T-helper 17 cell (primary cell): Measurements from ENCODE around the gene SLC6A19. TPM values are rescaled to one million over a fixed set of nuclear protein-coding genes. Genes with fewer than 3 reads are reported as not detected.
A peak's percentile ranks its signal among the peaks of the same experiment; 100 is the strongest.
"Not testable (repeated sequence)": the region's sequence is repeated elsewhere in the genome, so short reads cannot be mapped to it uniquely, and the experiment has no call there.

ENCODE experiments used
- ATAC-seq: fragments of 150-1000 bp; cut with Tn5 transposase; 2 replicates; pipeline ENCODE4 v1.10.0; 2021; ENCODE audit warnings: mild to moderate bottlenecking, moderate library complexity
- DNase-seq, 3 donors: peaks; one replicate each; pipeline versions ENCODE4 v3.0.0 to v3.0.0-alpha.2; 2020 to 2021
- H3K9me3 ChIP-seq: one replicate; pipeline ENCODE4 v1.7.0; 2013; ENCODE audit warnings: low read length, mild to moderate bottlenecking; ENCODE audit not compliant: control insufficient read depth, poor library complexity, severe bottlenecking
- H3K27ac Mint-ChIP-seq: one replicate; pipeline ENCODE4 v1.8.0; 2022; ENCODE audit warnings: mild to moderate bottlenecking, moderate library complexity, mixed read lengths
- H3K27me3 Mint-ChIP-seq: one replicate; pipeline ENCODE4 v1.8.0; 2022; ENCODE audit warnings: mixed read lengths
- H3K36me3 Mint-ChIP-seq: one replicate; pipeline ENCODE4 v1.8.0; 2022; ENCODE audit warnings: low read depth, mixed read lengths
- H3K4me1 Mint-ChIP-seq: one replicate; pipeline ENCODE4 v1.8.0; 2022; ENCODE audit warnings: mild to moderate bottlenecking, mixed read lengths
- H3K4me3 Mint-ChIP-seq: one replicate; pipeline ENCODE4 v1.8.0; 2022; ENCODE audit warnings: mild to moderate bottlenecking, moderate library complexity, mixed read lengths
- total RNA-seq, 4 donors: library from RNA in 2 of 4; stranded (reverse) in 2 of 4; gene quantifications; one replicate each; pipeline ENCODE4 v1.2.3 and lab custom pipeline; 2022 to 2026

SLC6A19 gene
- total RNA-seq (not detected), total RNA-seq (lab: John Stamatoyannopoulos, UW) (0 reads per million in 2 donors)

GRCh38 chr5:1201327-1202025 is at the start of gene SLC6A19:
SLC6A19 (plus strand) TSS chr5:1201595; CDS start chr5:1201651, 56 bp downstream.
- Mint-ChIP-seq H3K4me1 (peaks cover 3% of the 10 kb centered on the region), H3K36me3 (peaks cover 2% of the 10 kb centered on the region), H3K4me3 (no peak within 1 kb of the TSS), H3K27ac (no peak within 1 kb of the TSS), H3K27me3 (peaks cover 13% of the 10 kb centered on the region)
- H3K9me3 ChIP-seq = no peaks in the 10 kb centered on the region
- ATAC-seq (no peak), DNase-seq (no peak)

GRCh38 chr5:1152156-1152555 is 49.2 kb upstream of the SLC6A19 start:
- Mint-ChIP-seq H3K27ac (no peak overlapping the region), H3K4me1 (peaks cover 10% of the 10 kb centered on the region), H3K27me3 (peaks cover 28% of the 10 kb centered on the region), H3K4me3 (peak overlapping the region; percentile 63), H3K36me3 (peaks cover 3% of the 10 kb centered on the region)
- ATAC-seq (peak; percentile 71), DNase-seq (no peak)
- no peaks in the 10 kb centered on the region for H3K9me3 ChIP-seq

GRCh38 chr5:1152771-1153282 is 48.6 kb upstream of the SLC6A19 start:
- Mint-ChIP-seq H3K27me3 (peaks cover 30% of the 10 kb centered on the region), H3K4me3 (no peak overlapping the region), H3K4me1 (peaks cover 10% of the 10 kb centered on the region), H3K27ac (no peak overlapping the region), H3K36me3 (peaks cover 3% of the 10 kb centered on the region)
- no peaks in the 10 kb centered on the region for H3K9me3 ChIP-seq
- DNase-seq (no peak), ATAC-seq (no peak)

- H3K36me3 Mint-ChIP-seq = peaks cover 4% of the 10 kb centered on the region
- no peak overlapping the region for H3K27ac Mint-ChIP-seq
- ATAC-seq (peak; percentile 51), DNase-seq (no peak)
- no peak overlapping the region for H3K4me3 Mint-ChIP-seq
- H3K27me3 Mint-ChIP-seq = peaks cover 36% of the 10 kb centered on the region
- H3K4me1 Mint-ChIP-seq = peaks cover 10% of the 10 kb centered on the region
- no peaks in the 10 kb centered on the region for H3K9me3 ChIP-seq
Measured at GRCh38 chr5:1153428-1153827, 48.0 kb upstream of the SLC6A19 start.

GRCh38 chr5:1155191-1156032 is 46.0 kb upstream of the SLC6A19 start:
- peaks cover 51% of the 10 kb centered on the region for H3K27me3 Mint-ChIP-seq
- H3K4me1 Mint-ChIP-seq = peaks cover 10% of the 10 kb centered on the region
- peaks cover 10% of the 10 kb centered on the region for H3K36me3 Mint-ChIP-seq
- H3K9me3 ChIP-seq = no peaks in the 10 kb centered on the region
- no peak for DNase-seq
- H3K4me3 Mint-ChIP-seq = no peak overlapping the region
- ATAC-seq = no peak
- no peak overlapping the region for H3K27ac Mint-ChIP-seq

- H3K27ac Mint-ChIP-seq = no peak overlapping the region
- ATAC-seq (no peak), DNase-seq (no peak)
- H3K36me3 Mint-ChIP-seq = peaks cover 10% of the 10 kb centered on the region
- H3K9me3 ChIP-seq = no peaks in the 10 kb centered on the region
- peaks cover 44% of the 10 kb centered on the region for H3K27me3 Mint-ChIP-seq
- peak overlapping the region; percentile 12 for H3K4me3 Mint-ChIP-seq
- peaks cover 10% of the 10 kb centered on the region for H3K4me1 Mint-ChIP-seq
Measured at GRCh38 chr5:1156033-1156753, 45.2 kb upstream of the SLC6A19 start.

GRCh38 chr5:1156754-1157460 is 44.5 kb upstream of the SLC6A19 start:
- peaks cover 42% of the 10 kb centered on the region for H3K27me3 Mint-ChIP-seq
- no peak overlapping the region for H3K27ac Mint-ChIP-seq

GRCh38 chr5:1157461-1157986 is 43.9 kb upstream of the SLC6A19 start:
- not testable (repeated sequence) for H3K27ac Mint-ChIP-seq, H3K4me1 Mint-ChIP-seq, ATAC-seq, H3K4me3 Mint-ChIP-seq, DNase-seq, H3K36me3 Mint-ChIP-seq, H3K9me3 ChIP-seq
- H3K27me3 Mint-ChIP-seq = peaks cover 42% of the 10 kb centered on the region

More at GRCh38 chr5:1156754-1157460, 44.5 kb upstream of the SLC6A19 start:
- no peak overlapping the region for H3K4me3 Mint-ChIP-seq
- H3K4me1 Mint-ChIP-seq = peaks cover 10% of the 10 kb centered on the region
- DNase-seq (no peak), ATAC-seq (no peak)
- H3K9me3 ChIP-seq = no peaks in the 10 kb centered on the region
- peaks cover 10% of the 10 kb centered on the region for H3K36me3 Mint-ChIP-seq

- peaks cover 40% of the 10 kb centered on the region for H3K27me3 Mint-ChIP-seq
- no peak overlapping the region for H3K27ac Mint-ChIP-seq
- H3K4me3 Mint-ChIP-seq = no peak overlapping the region
- ATAC-seq (no peak), DNase-seq (no peak)
- peaks cover 10% of the 10 kb centered on the region for H3K36me3 Mint-ChIP-seq
- peaks cover 5% of the 10 kb centered on the region for H3K4me1 Mint-ChIP-seq
- no peaks in the 10 kb centered on the region for H3K9me3 ChIP-seq
Measured at GRCh38 chr5:1158647-1159340, 42.6 kb upstream of the SLC6A19 start.

- no peak for ATAC-seq
- H3K27me3 Mint-ChIP-seq = peaks cover 39% of the 10 kb centered on the region
- no peak for DNase-seq
- H3K27ac Mint-ChIP-seq = no peak overlapping the region
- H3K4me3 Mint-ChIP-seq = no peak overlapping the region
- no peaks in the 10 kb centered on the region for H3K9me3 ChIP-seq
- peaks cover 4% of the 10 kb centered on the region for H3K4me1 Mint-ChIP-seq
- H3K36me3 Mint-ChIP-seq = peaks cover 11% of the 10 kb centered on the region
Measured at GRCh38 chr5:1159341-1159675, 42.1 kb upstream of the SLC6A19 start.

GRCh38 chr5:1159774-1160406 is 41.5 kb upstream of the SLC6A19 start:
- H3K36me3 Mint-ChIP-seq = peaks cover 13% of the 10 kb centered on the region
- H3K9me3 ChIP-seq = no peaks in the 10 kb centered on the region
- H3K4me3 Mint-ChIP-seq = no peak overlapping the region
- peaks cover 41% of the 10 kb centered on the region for H3K27me3 Mint-ChIP-seq
- ATAC-seq (no peak), DNase-seq (no peak)
- H3K27ac Mint-ChIP-seq = no peak overlapping the region
- peaks cover 3% of the 10 kb centered on the region for H3K4me1 Mint-ChIP-seq
